ENCODE data around the gene SLC4A1.

GRCh38 chr17:44282264-44282663 is 14.3 kb upstream of the SLC4A1 start:
- TF ChIP-seq RAD21 (IDR thresholded peaks at IDR 0.05; ENCODE audit: low read depth) (no peak), POLR2A (IDR thresholded peaks at IDR 0.05; ENCODE audit: borderline replicate concordance, extremely low read depth, insufficient read depth, insufficient read length) (no peak), CEBPB (IDR thresholded peaks at IDR 0.05; ENCODE audit: low read depth) (no peak), EGR1 (IDR thresholded peaks at IDR 0.05; ENCODE audit: low read depth) (no peak), CTCF (IDR thresholded peaks at IDR 0.05 in 2 of 3, conservative IDR thresholded peaks at IDR 0.05 in 1 of 3; ENCODE audit: borderline replicate concordance in 1 of 3, insufficient read depth in 1 of 3, low read depth in 2 of 3, low read length in 2 of 3) (no peak), ZFX (IDR thresholded peaks at IDR 0.05) (no peak), SP1 (IDR thresholded peaks at IDR 0.05; ENCODE audit: low read depth) (no peak)
